Choroid plexus epithelial cell (primary cell): ENCODE results near the gene ELOVL4.
A peak's percentile ranks its signal among the peaks of the same experiment; 100 is the strongest.

Experiments used
- DNase-seq: peaks from one replicate; pipeline ENCODE4 v3.0.0-alpha.2; 2010; ENCODE audit warnings: low read depth
- H3K4me3 ChIP-seq: 2 replicates; pipeline ENCODE4 v1.5.1; 2011; ENCODE audit warnings: low read depth, mild to moderate bottlenecking, control low read depth, low read length, moderate library complexity
- CTCF ChIP-seq: conservative IDR thresholded peaks from 2 replicates; pipeline ENCODE4 v1.5.1; 2011; ENCODE audit warnings: low read depth, mild to moderate bottlenecking, control low read depth, inconsistent platforms, low read length, moderate library complexity

The ELOVL4 gene

GRCh38 chr6:79895382-79896074 lies 51.8 kb downstream of the ELOVL4 start:
- no peak for DNase-seq
- no peak for TF ChIP-seq CTCF
- no peak overlapping the region for H3K4me3 ChIP-seq

- no peak for TF ChIP-seq CTCF
- H3K4me3 ChIP-seq = no peak overlapping the region
- no peak for DNase-seq
These were observed 52.4 kb downstream of the ELOVL4 start for GRCh38 chr6:79894939-79895338.

GRCh38 chr6:79888587-79888986 lies 58.8 kb downstream of the ELOVL4 start:
- TF ChIP-seq CTCF = no peak
- no peak overlapping the region for H3K4me3 ChIP-seq
- no peak for DNase-seq

GRCh38 chr6:79878142-79878748 lies 69.1 kb downstream of the ELOVL4 start:
- no peak overlapping the region for H3K4me3 ChIP-seq
- no peak for DNase-seq
- TF ChIP-seq CTCF = no peak

GRCh38 chr6:79874531-79875134 lies 72.7 kb downstream of the ELOVL4 start:
- H3K4me3 ChIP-seq = no peak overlapping the region
- DNase-seq = peak; percentile 59
- TF ChIP-seq CTCF = no peak

GRCh38 chr6:79872986-79873385 lies 74.4 kb downstream of the ELOVL4 start:
- DNase-seq = peak; percentile 96
- no peak overlapping the region for H3K4me3 ChIP-seq

More at GRCh38 chr6:79872986-79873385, 74.4 kb downstream of the ELOVL4 start:
- no peak for TF ChIP-seq CTCF
